ENCODE results near the gene JMJD6.

DNA sequence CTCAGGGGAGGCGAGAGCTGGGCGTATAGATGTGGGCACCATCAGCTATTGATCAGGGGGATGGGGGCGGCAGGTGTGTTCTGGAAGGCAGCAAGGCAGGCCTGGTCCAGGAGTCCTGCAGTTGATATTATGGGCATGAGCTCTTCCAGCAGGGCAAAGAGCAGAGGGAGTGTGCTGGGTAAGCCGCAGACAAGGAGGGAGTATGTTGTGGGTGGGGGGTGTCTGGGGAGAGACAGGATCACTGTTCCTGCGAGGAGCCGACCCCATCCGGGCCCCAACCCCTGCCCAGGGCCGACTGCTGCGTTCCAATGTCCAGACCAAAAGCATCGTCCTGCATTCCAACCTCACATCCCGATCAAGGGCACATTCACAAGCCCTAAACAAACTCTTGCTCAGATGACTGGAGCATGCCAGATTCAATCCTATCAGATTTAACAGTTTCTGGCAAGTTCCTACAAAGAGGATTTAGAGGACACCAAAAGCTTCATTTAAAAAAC is 24.9 kb downstream of the JMJD6 start:
- TF ChIP-seq, protein P1, sequence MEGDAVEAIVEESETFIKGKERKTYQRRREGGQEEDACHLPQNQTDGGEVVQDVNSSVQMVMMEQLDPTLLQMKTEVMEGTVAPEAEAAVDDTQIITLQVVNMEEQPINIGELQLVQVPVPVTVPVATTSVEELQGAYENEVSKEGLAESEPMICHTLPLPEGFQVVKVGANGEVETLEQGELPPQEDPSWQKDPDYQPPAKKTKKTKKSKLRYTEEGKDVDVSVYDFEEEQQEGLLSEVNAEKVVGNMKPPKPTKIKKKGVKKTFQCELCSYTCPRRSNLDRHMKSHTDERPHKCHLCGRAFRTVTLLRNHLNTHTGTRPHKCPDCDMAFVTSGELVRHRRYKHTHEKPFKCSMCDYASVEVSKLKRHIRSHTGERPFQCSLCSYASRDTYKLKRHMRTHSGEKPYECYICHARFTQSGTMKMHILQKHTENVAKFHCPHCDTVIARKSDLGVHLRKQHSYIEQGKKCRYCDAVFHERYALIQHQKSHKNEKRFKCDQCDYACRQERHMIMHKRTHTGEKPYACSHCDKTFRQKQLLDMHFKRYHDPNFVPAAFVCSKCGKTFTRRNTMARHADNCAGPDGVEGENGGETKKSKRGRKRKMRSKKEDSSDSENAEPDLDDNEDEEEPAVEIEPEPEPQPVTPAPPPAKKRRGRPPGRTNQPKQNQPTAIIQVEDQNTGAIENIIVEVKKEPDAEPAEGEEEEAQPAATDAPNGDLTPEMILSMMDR (IDR thresholded peaks at IDR 0.05): no peak
- TF ChIP-seq POLR2A (IDR thresholded peaks at IDR 0.05): no peak

All from Peyer's patch (tissue), 4 donors.